Hepatocyte (in vitro differentiated cells): Measurements from ENCODE around the gene PRKAB1. TPM values are rescaled to one million over a fixed set of nuclear protein-coding genes. Genes with fewer than 3 reads are reported as not detected.
"Not testable (repeated sequence)": the region's sequence is repeated elsewhere in the genome, so short reads cannot be mapped to it uniquely, and the experiment has no call there.

Experiments used
- DNase-seq: peaks from one replicate; pipeline ENCODE4 v3.0.0-alpha.2; 2016; ENCODE audit warnings: low spot score
- H2AFZ ChIP-seq: fragments of 200-600 bp; sonication (generic); 2 replicates; pipeline ENCODE4 v1.6.0; 2016; ENCODE audit warnings: antibody characterized with exemption, mild to moderate bottlenecking
- H3K27ac ChIP-seq: fragments of 200-600 bp; sonication (generic); 2 replicates; pipeline ENCODE4 v1.5.1; 2016; ENCODE audit warnings: mild to moderate bottlenecking
- H3K27me3 ChIP-seq: fragments of 200-600 bp; sonication (generic); 2 replicates; pipeline ENCODE4 v1.6.1; 2016
- H3K36me3 ChIP-seq: fragments of 200-600 bp; sonication (generic); replicated peaks from 2 replicates; pipeline ENCODE4 v1.5.1; 2016; ENCODE audit warnings: low read depth; ENCODE audit not compliant: insufficient read depth
- H3K4me1 ChIP-seq: fragments of 200-600 bp; sonication (generic); 2 replicates; pipeline ENCODE4 v1.5.1; 2016; ENCODE audit warnings: mild to moderate bottlenecking, moderate library complexity; ENCODE audit not compliant: insufficient read depth
- H3K4me2 ChIP-seq: fragments of 200-600 bp; sonication (generic); 2 replicates; pipeline ENCODE4 v1.6.0; 2016
- H3K4me3 ChIP-seq: fragments of 200-600 bp; sonication (generic); 2 replicates; pipeline ENCODE4 v1.5.1; 2016; ENCODE audit warnings: mild to moderate bottlenecking
- H3K79me2 ChIP-seq: fragments of 200-600 bp; sonication (generic); 2 replicates; pipeline ENCODE4 v1.6.0; 2017; ENCODE audit warnings: mild to moderate bottlenecking
- H3K9me2 ChIP-seq: fragments of 200-600 bp; sonication (generic); replicated peaks from 2 replicates; pipeline ENCODE4 v1.6.0; 2017; ENCODE audit warnings: mild to moderate bottlenecking; ENCODE audit not compliant: insufficient read depth
- H3K9me3 ChIP-seq: fragments of 200-600 bp; sonication (generic); 2 replicates; pipeline ENCODE4 v1.5.1; 2016; ENCODE audit warnings: low read depth, mild to moderate bottlenecking
- H4K20me1 ChIP-seq: fragments of 200-600 bp; sonication (generic); 2 replicates; pipeline ENCODE4 v1.6.0; 2016; ENCODE audit warnings: mild to moderate bottlenecking; ENCODE audit not compliant: insufficient read depth, poor library complexity, severe bottlenecking
- EZH2 ChIP-seq: fragments of 200-600 bp; sonication (generic); IDR thresholded peaks from 2 replicates; pipeline ENCODE4 v1.6.1; 2016; ENCODE audit warnings: antibody characterized with exemption, mild to moderate bottlenecking, borderline replicate concordance
- EZH2phosphoT487 ChIP-seq: fragments of 200-600 bp; sonication (generic); IDR thresholded peaks from one replicate; pipeline ENCODE4 v1.6.1; 2018; ENCODE audit warnings: antibody characterized with exemption, mild to moderate bottlenecking, low read depth, moderate library complexity; ENCODE audit not compliant: unreplicated experiment, severe bottlenecking
- WGBS: methylation state at CpG from one replicate; pipeline ENCODE4 v1.1.6; 2016; ENCODE audit warnings: low lambda C conversion rate; ENCODE audit errors: missing lambda C conversion rate; 5-methylcytosine and 5-hydroxymethylcytosine counted together
- polyA plus RNA-seq: library from polyadenylated mRNA; unstranded; fragments of >200 nt; fragmentation: Nextera tagmentation; extraction: Ambion mirVana; gene quantifications from 2 replicates; pipeline ENCODE4 v1.2.1, GENCODE V29; 2016
- total RNA-seq: library from RNA; depleted of rRNA; stranded (reverse); fragments of >200 nt; gene quantifications from 2 replicates; pipeline ENCODE4 v1.2.3, GENCODE V29; 2014
- TF ChIP-seq, protein P1 (sequence below): fragments of 200-600 bp; sonication (generic); IDR thresholded peaks from 2 replicates; pipeline ENCODE4 v1.5.1; 2016; ENCODE audit warnings: antibody characterized with exemption, mild to moderate bottlenecking; ENCODE audit not compliant: poor library complexity

PRKAB1 gene
- total and polyA plus RNA-seq, 2 experiments from 2014 or later: 32.3 to 37.7 TPM

GRCh38 chr12:119649202-119649808 lies 18.6 kb upstream of the PRKAB1 start:
- WGBS: 71% methylated on average over 4 of the region's 4 CpGs
- no peak for DNase-seq
- Histone ChIP-seq H3K36me3 (no peaks in the 10 kb centered on the region), H3K27me3 (no peaks in the 10 kb centered on the region), H3K27ac (no peak overlapping the region), H4K20me1 (no peaks in the 10 kb centered on the region), H2AFZ (no peak overlapping the region), H3K4me3 (no peak overlapping the region), H3K9me3 (no peaks in the 10 kb centered on the region), H3K9me2 (no peaks in the 10 kb centered on the region), H3K79me2 (no peaks in the 10 kb centered on the region), H3K4me1 (no peaks in the 10 kb centered on the region), H3K4me2 (no peak overlapping the region)
- TF ChIP-seq, protein P1, sequence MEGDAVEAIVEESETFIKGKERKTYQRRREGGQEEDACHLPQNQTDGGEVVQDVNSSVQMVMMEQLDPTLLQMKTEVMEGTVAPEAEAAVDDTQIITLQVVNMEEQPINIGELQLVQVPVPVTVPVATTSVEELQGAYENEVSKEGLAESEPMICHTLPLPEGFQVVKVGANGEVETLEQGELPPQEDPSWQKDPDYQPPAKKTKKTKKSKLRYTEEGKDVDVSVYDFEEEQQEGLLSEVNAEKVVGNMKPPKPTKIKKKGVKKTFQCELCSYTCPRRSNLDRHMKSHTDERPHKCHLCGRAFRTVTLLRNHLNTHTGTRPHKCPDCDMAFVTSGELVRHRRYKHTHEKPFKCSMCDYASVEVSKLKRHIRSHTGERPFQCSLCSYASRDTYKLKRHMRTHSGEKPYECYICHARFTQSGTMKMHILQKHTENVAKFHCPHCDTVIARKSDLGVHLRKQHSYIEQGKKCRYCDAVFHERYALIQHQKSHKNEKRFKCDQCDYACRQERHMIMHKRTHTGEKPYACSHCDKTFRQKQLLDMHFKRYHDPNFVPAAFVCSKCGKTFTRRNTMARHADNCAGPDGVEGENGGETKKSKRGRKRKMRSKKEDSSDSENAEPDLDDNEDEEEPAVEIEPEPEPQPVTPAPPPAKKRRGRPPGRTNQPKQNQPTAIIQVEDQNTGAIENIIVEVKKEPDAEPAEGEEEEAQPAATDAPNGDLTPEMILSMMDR: peak; percentile 50
- TF ChIP-seq EZH2 (no peak), EZH2phosphoT487 (no peak)

GRCh38 chr12:119652665-119653064 lies 15.3 kb upstream of the PRKAB1 start:
- Histone ChIP-seq H3K36me3 (no peaks in the 10 kb centered on the region), H3K4me2 (no peak overlapping the region), H3K79me2 (no peaks in the 10 kb centered on the region), H3K9me3 (no peaks in the 10 kb centered on the region), H4K20me1 (no peaks in the 10 kb centered on the region), H3K4me3 (no peak overlapping the region), H3K4me1 (no peaks in the 10 kb centered on the region), H3K9me2 (no peaks in the 10 kb centered on the region), H3K27me3 (no peaks in the 10 kb centered on the region), H2AFZ (no peak overlapping the region), H3K27ac (no peak overlapping the region)
- no peak for DNase-seq
- WGBS: 83% methylated on average over 3 of the region's 3 CpGs
- TF ChIP-seq EZH2phosphoT487: no peak
- no peak for TF ChIP-seq EZH2
- TF ChIP-seq, protein P1: no peak

DNA sequence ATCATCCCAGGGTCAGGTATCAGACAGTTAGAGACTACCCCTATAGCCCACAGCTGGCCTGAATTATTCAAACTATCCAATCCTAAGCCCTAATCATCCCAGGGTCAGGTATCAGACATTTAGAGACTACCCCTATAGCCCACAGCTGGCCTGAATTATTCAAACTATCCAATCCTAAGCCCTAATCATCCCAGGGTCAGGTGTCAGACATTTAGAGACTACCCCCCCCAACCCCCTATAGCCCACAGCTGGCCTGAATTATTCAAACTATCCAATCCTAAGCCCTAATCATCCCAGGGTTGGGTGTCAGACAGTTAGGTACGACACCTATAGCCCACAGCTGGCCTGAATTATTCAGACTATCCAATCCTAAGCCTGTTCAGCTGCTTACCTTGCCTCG lies 10.9 kb upstream of the PRKAB1 start:
- not testable (repeated sequence) for H3K27ac ChIP-seq, H3K4me3 ChIP-seq, H2AFZ ChIP-seq, H3K79me2 ChIP-seq, H3K9me2 ChIP-seq, H4K20me1 ChIP-seq, H3K9me3 ChIP-seq, H3K4me1 ChIP-seq, H3K36me3 ChIP-seq, DNase-seq, H3K4me2 ChIP-seq, H3K27me3 ChIP-seq
- 71% methylated on average over 2 of the region's 2 CpGs for WGBS

DNA sequence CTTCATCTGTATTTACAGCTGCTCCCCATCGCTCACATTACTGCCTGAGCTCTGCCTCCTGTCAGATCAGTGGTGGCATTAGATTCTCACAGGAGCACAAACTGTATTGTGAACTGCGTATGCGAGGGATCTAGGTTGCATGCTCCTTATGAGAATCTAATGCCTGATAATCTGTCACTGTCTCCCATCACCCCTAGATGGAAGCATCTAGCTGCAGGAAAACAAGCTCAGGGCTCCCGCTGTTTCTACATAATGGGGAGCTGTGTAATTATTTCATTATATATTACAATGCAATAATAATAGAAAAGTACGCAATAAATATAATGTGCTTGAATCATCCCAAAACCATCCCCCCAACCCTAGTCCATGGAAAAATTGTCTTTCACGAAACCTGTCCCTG lies 9.8 kb upstream of the PRKAB1 start:
- H3K79me2 ChIP-seq, H4K20me1 ChIP-seq, H3K9me2 ChIP-seq, H3K4me3 ChIP-seq, H3K9me3 ChIP-seq, H3K4me1 ChIP-seq, H3K4me2 ChIP-seq, H2AFZ ChIP-seq, DNase-seq, H3K27ac ChIP-seq, H3K36me3 ChIP-seq, H3K27me3 ChIP-seq: not testable (repeated sequence)
- 91% methylated on average over 6 of the region's 6 CpGs for WGBS
